ENCODE measurements around the gene CXCL14. TPM values are rescaled to one million over a fixed set of nuclear protein-coding genes. Genes with fewer than 3 reads are reported as not detected.

CXCL14 gene
- polyA plus RNA-seq, 1 experiment, result not detected

DNA sequence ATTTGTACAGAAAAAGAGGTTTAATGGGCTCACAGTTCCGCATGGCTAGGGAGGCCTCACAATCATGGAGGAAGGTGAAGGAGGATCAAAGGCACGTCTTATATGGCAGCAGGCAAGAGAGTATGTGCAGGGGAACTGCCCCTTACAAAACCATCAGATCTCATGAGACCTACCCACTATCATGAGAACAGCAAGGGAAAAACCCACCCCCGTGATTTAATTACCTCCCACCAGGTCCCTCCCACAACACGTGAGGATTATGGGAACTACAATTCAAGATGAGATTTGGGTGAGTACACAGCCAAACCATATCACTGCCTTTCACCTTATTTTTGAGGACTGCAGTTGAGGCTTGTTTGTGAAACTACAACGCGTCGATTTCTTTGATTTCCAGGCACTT lies 22.2 kb downstream of the CXCL14 start:
- Histone ChIP-seq H3K9me3 (ENCODE audit: control insufficient read depth, insufficient read depth, low read length) (no peaks in the 10 kb centered on the region), H3K27ac (ENCODE audit: low read depth, low read length) (no peak overlapping the region), H3K27me3 (ENCODE audit: control insufficient read depth, insufficient read depth, low read length) (peaks cover 37% of the 10 kb centered on the region), H3K4me3 (ENCODE audit: low read depth, low read length) (no peak overlapping the region)
- DNase-seq (ENCODE audit: low read depth, low spot score), result no peak
- ChIA-PET CTCF (interaction anchor here (1.1 to 26.4 kb wide), 3 partner anchors 11 to 273 kb away, joined by 3 to 1313 read pairs (median 182); no protein-coding TSS in a partner anchor), POLR2A (no interaction called here)
- TF ChIP-seq, protein P1, sequence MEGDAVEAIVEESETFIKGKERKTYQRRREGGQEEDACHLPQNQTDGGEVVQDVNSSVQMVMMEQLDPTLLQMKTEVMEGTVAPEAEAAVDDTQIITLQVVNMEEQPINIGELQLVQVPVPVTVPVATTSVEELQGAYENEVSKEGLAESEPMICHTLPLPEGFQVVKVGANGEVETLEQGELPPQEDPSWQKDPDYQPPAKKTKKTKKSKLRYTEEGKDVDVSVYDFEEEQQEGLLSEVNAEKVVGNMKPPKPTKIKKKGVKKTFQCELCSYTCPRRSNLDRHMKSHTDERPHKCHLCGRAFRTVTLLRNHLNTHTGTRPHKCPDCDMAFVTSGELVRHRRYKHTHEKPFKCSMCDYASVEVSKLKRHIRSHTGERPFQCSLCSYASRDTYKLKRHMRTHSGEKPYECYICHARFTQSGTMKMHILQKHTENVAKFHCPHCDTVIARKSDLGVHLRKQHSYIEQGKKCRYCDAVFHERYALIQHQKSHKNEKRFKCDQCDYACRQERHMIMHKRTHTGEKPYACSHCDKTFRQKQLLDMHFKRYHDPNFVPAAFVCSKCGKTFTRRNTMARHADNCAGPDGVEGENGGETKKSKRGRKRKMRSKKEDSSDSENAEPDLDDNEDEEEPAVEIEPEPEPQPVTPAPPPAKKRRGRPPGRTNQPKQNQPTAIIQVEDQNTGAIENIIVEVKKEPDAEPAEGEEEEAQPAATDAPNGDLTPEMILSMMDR (IDR thresholded peaks at IDR 0.05; ENCODE audit: low read depth, low read length), result no peak

- no peak overlapping the region for H3K4me3 ChIP-seq (ENCODE audit: low read depth, low read length)
- H3K27me3 ChIP-seq (ENCODE audit: control insufficient read depth, insufficient read depth, low read length), result peaks cover 37% of the 10 kb centered on the region
- CTCF ChIA-PET, result interaction anchor here (1.1 to 26.4 kb wide), 3 partner anchors 12 to 274 kb away, joined by 3 to 1313 read pairs (median 182); no protein-coding TSS in a partner anchor
- DNase-seq (ENCODE audit: low read depth, low spot score), result no peak
- H3K9me3 ChIP-seq (ENCODE audit: control insufficient read depth, insufficient read depth, low read length), result no peaks in the 10 kb centered on the region
- no peak overlapping the region for H3K27ac ChIP-seq (ENCODE audit: low read depth, low read length)
- POLR2A ChIA-PET, result no interaction called here
- TF ChIP-seq, protein P1 (IDR thresholded peaks at IDR 0.05; ENCODE audit: low read depth, low read length), result no peak
Observed at GRCh38 chr5:135555530-135555929, 23.3 kb downstream of the CXCL14 start.

DNA sequence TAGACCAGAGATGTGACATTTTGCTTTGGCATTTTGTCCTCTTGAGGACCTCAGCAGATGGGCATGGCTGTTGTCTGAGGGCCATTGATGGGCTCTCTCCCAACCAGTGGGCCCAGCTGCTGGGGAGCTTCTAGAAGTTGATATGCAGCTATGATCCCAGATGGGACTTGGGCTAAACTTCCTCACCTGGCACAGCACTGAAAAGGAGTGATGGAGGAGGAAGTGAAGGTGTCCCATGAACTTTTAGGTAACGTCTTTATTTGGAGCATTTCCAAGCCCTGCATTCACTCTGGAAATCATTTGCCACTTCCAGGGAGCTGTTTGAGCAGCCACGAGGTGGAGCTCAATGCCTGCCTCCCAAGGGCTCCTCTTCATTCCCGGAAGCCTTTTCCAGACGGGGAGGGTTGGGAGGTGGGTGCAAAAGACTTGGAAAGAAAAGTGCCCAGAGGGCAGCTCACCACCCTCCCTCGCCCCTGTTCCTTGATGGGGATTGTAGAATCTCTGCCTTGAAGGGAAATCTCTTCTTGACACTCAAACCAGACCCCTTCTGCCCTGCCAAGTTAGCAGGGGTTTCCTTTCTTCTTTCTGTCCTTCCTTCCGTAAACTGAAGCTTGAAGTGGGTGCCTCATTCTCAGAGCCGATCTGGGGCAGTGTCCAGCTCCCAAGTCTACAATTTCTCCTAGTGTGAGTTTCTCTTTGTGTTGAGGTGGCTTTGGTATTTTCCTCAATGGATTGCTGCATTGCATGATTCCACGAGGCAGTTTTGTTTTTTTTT lies 24.9 kb downstream of the CXCL14 start:
- peaks cover 47% of the 10 kb centered on the region for H3K27me3 ChIP-seq (ENCODE audit: control insufficient read depth, insufficient read depth, low read length)
- TF ChIP-seq, protein P1 (IDR thresholded peaks at IDR 0.05; ENCODE audit: low read depth, low read length), result peak; percentile 44
- CTCF ChIA-PET, result interaction anchor here (0.6 to 26.4 kb wide), 10 partner anchors 7 to 277 kb away, joined by 3 to 1313 read pairs (median 5); no protein-coding TSS in a partner anchor
- no peak for DNase-seq (ENCODE audit: low read depth, low spot score)
- H3K4me3 ChIP-seq (ENCODE audit: low read depth, low read length), result peak overlapping the region; percentile 20
- POLR2A ChIA-PET, result no interaction called here
- no peak overlapping the region for H3K27ac ChIP-seq (ENCODE audit: low read depth, low read length)
- H3K9me3 ChIP-seq (ENCODE audit: control insufficient read depth, insufficient read depth, low read length), result no peaks in the 10 kb centered on the region

GRCh38 chr5:135551593-135552447 lies 27.0 kb downstream of the CXCL14 start:
- TF ChIP-seq, protein P1 (IDR thresholded peaks at IDR 0.05; ENCODE audit: low read depth, low read length), result peak; percentile 88
- DNase-seq (ENCODE audit: low read depth, low spot score), result peak; percentile 38
- POLR2A ChIA-PET, result interaction anchor here (0.7 to 1.1 kb wide), 2 partner anchors 57 to 85 kb away, joined by 3 to 5 read pairs; no protein-coding TSS in a partner anchor

More at GRCh38 chr5:135551593-135552447, 27.0 kb downstream of the CXCL14 start:
- H3K27ac ChIP-seq (ENCODE audit: low read depth, low read length), result no peak overlapping the region
- CTCF ChIA-PET, result interaction anchor here (0.7 to 26.4 kb wide), 24 partner anchors 9 to 279 kb away, joined by 3 to 1313 read pairs (median 6); no protein-coding TSS in a partner anchor
- H3K27me3 ChIP-seq (ENCODE audit: control insufficient read depth, insufficient read depth, low read length), result peaks cover 56% of the 10 kb centered on the region
- H3K9me3 ChIP-seq (ENCODE audit: control insufficient read depth, insufficient read depth, low read length), result no peaks in the 10 kb centered on the region
- H3K4me3 ChIP-seq (ENCODE audit: low read depth, low read length), result no peak overlapping the region

All from AG04450 (cell line).